GM12878 (cell line): ENCODE results near the gene MFSD6. TPM values are rescaled to one million over a fixed set of nuclear protein-coding genes. Genes with fewer than 3 reads are reported as not detected.

Source experiments
- ATAC-seq: fragments of 200-7000 bp; cut with Tn5 transposase; 3 replicates; pipeline ENCODE4 v1.9.1; 2020; ENCODE audit warnings: mild to moderate bottlenecking, moderate library complexity
- BruUV-seq: library from RNA; stranded (reverse); fragments of 400-500 nt; replicated peaks from 2 replicates; lab custom pipeline; 2021; lab: Mats Ljungman, UMichigan
- CTCF ChIA-PET: fragments of 300-600 bp; sonication (Branson Sonifier 250); formaldehyde crosslinking; extraction: SDS; loops from one replicate; lab custom pipeline; 2021; ENCODE audit warnings: inconsistent platforms; lab: Yijun Ruan, JAX
- POLR2A ChIA-PET: fragments of 350-600 bp; formaldehyde crosslinking; extraction: SDS; loops from one replicate; lab custom pipeline; 2021; ENCODE audit warnings: inconsistent platforms; lab: Charles Lee
- RAD21 ChIA-PET: fragments of 300-600 bp; sonication (Branson Sonifier 250); formaldehyde crosslinking; loops from one replicate; lab custom pipeline; 2023; ENCODE audit warnings: antibody characterized with exemption; ENCODE audit not compliant: unreplicated experiment; lab: Charles Lee
- SMC1A ChIA-PET: fragments of 300-600 bp; sonication (Branson Sonifier 250); formaldehyde crosslinking; loops from one replicate; lab custom pipeline; 2023; ENCODE audit not compliant: unreplicated experiment, uncharacterized antibody; lab: Charles Lee
- DNase-seq: peaks from one replicate; pipeline ENCODE4 v3.0.0-alpha.2; 2011; ENCODE audit warnings: low read depth, low spot score
- FAIRE-seq: peaks from 3 replicates; lab custom pipeline; 2011; peaks lifted over from hg19 to GRCh38; lab: Jason Lieb, UNC
- H2AFZ ChIP-seq: 2 replicates; pipeline ENCODE4 v1.6.0; 2011; ENCODE audit warnings: low read depth, low read length, control low read depth; ENCODE audit not compliant: control insufficient read depth
- H3K27ac ChIP-seq: 2 replicates; pipeline ENCODE4 v1.5.1; 2011; ENCODE audit warnings: control low read depth; ENCODE audit not compliant: control insufficient read depth, insufficient read depth
- H3K27me3 ChIP-seq, 2 experiments: replicated peaks in 1 of 2; 2 replicates each; pipeline versions ENCODE4 v1.6.0 to v1.6.1; 2011; ENCODE audit warnings: low read length in 1 of 2; ENCODE audit not compliant: control insufficient read depth in 2 of 2, insufficient read depth in 2 of 2
- H3K36me3 ChIP-seq, 2 experiments: 2 replicates each; pipeline ENCODE4 v1.5.1; 2011; ENCODE audit warnings: low read length in 1 of 2; ENCODE audit not compliant: control insufficient read depth in 2 of 2, insufficient read depth in 2 of 2
- H3K4me1 ChIP-seq: 2 replicates; pipeline ENCODE4 v1.6.1; 2011; ENCODE audit warnings: mild to moderate bottlenecking, low read length, moderate library complexity, mixed read lengths; ENCODE audit not compliant: control insufficient read depth, insufficient read depth
- H3K4me2 ChIP-seq: 2 replicates; pipeline ENCODE4 v1.6.0; 2011; ENCODE audit warnings: control low read depth; ENCODE audit not compliant: control insufficient read depth, insufficient read depth
- H3K4me3 ChIP-seq: fragments of 200-600 bp; sonication (generic); 2 replicates; pipeline ENCODE4 v1.5.1; 2016
- H3K79me2 ChIP-seq: 2 replicates; pipeline ENCODE4 v1.6.0; 2011; ENCODE audit warnings: low read length; ENCODE audit not compliant: control insufficient read depth, insufficient read depth
- H3K9ac ChIP-seq: 2 replicates; pipeline ENCODE4 v1.8.0; 2011; ENCODE audit warnings: low read length, control low read depth, mixed read lengths; ENCODE audit not compliant: control insufficient read depth, insufficient read depth
- H3K9me3 ChIP-seq: replicated peaks from 3 replicates; pipeline ENCODE4 v1.5.1; 2011; ENCODE audit warnings: mild to moderate bottlenecking, low read length; ENCODE audit not compliant: control insufficient read depth, insufficient read depth
- H4K20me1 ChIP-seq: 2 replicates; pipeline ENCODE4 v1.6.0; 2011; ENCODE audit not compliant: control insufficient read depth, insufficient read depth
- GATAD2B ChIP-seq: fragments of 450-650 bp; conservative IDR thresholded peaks from 2 replicates; pipeline ENCODE4 v1.6.1; 2017; ENCODE audit warnings: low read depth, mild to moderate bottlenecking, moderate library complexity
- IKZF2 ChIP-seq, 2 experiments: fragments of 450-650 bp; IDR thresholded peaks; 2 replicates each; pipeline ENCODE4 v1.6.1; 2017; ENCODE audit warnings: mild to moderate bottlenecking in 2 of 2, moderate library complexity in 2 of 2
- MTA3 ChIP-seq: IDR thresholded peaks from 2 replicates; pipeline ENCODE4 v1.6.1; 2012; ENCODE audit warnings: low read length, inconsistent platforms, borderline replicate concordance
- NRF1 ChIP-seq: conservative IDR thresholded peaks from 2 replicates; pipeline ENCODE4 v1.6.1; 2011; ENCODE audit warnings: mild to moderate bottlenecking, low read depth, low read length, improper control_type of control experiment
- PML ChIP-seq: IDR thresholded peaks from 2 replicates; pipeline ENCODE4 v1.6.1; 2012; ENCODE audit warnings: low read length, inconsistent platforms
- PRDM15 ChIP-seq: fragments of 450-650 bp; formaldehyde crosslinking; IDR thresholded peaks from 2 replicates; pipeline ENCODE4 v1.4.0; 2020; ENCODE audit warnings: mild to moderate bottlenecking, moderate library complexity
- SIN3A ChIP-seq: IDR thresholded peaks from 2 replicates; pipeline ENCODE4 v1.6.1; 2012; ENCODE audit warnings: low read depth, low read length, improper control_type of control experiment
- SPI1 ChIP-seq: IDR thresholded peaks from 2 replicates; pipeline ENCODE4 v1.6.1; 2011; ENCODE audit warnings: low read depth, mild to moderate bottlenecking, low read length, moderate library complexity, borderline replicate concordance; ENCODE audit not compliant: insufficient read depth
- USF2 ChIP-seq: IDR thresholded peaks from 2 replicates; pipeline ENCODE4 v1.6.1; 2011; ENCODE audit warnings: low read depth, low read length, improper control_type of control experiment, borderline replicate concordance
- ZBED1 ChIP-seq: IDR thresholded peaks from 2 replicates; pipeline ENCODE4 v1.6.1; 2016; ENCODE audit warnings: borderline replicate concordance
- ZNF384 ChIP-seq: IDR thresholded peaks from 2 replicates; pipeline ENCODE4 v1.6.1; 2012; ENCODE audit warnings: low read depth, mild to moderate bottlenecking, low read length, improper control_type of control experiment, borderline replicate concordance
- WGBS: methylation state at CpG from one replicate; pipeline ENCODE4 v1.1.6; 2016; ENCODE audit warnings: low lambda C conversion rate; ENCODE audit not compliant: insufficient replicate concordance, insufficient coverage; ENCODE audit errors: missing lambda C conversion rate; 5-methylcytosine and 5-hydroxymethylcytosine counted together
- in situ Hi-C: fragments of 300-500 bp; cut with MboI; formaldehyde crosslinking; loops from 9 replicates; pipeline ENCODE4 v1.14.3; 2018; ENCODE audit warnings: mixed read lengths
- intact Hi-C: fragments of 100-400 bp; cut with micrococcal nuclease; formaldehyde crosslinking; loops from one replicate; pipeline ENCODE4 v1.14.2; 2022; ENCODE audit not compliant: unreplicated experiment
- polyA plus RNA-seq, 11 experiments: library from polyadenylated mRNA; depleted of rRNA in 4 of 11; unstranded in 6 of 11; stranded (reverse) in 5 of 11; fragments of >200 nt; fragmentation: Nextera tagmentation in 4 of 11; fragmentation: Illumina TruSeq in 1 of 11; extraction: Ambion mirVana in 4 of 11; extraction: Trizol in 1 of 11; gene quantifications; 1 replicate in 1 of 11; 2 replicates in 10 of 11; pipeline versions ENCODE4 v1.2.1 to v1.2.3, GENCODE V29; 2011 to 2016; ENCODE audit warnings: inconsistent platforms in 2 of 11, missing spikeins in 2 of 11, low read depth in 1 of 11
- total RNA-seq, 4 experiments: library from RNA; depleted of rRNA in 3 of 4; stranded (reverse); fragments of >200 nt in 3 of 4; fragmentation: Illumina TruSeq in 1 of 4; extraction: Trizol in 1 of 4; gene quantifications; 2 replicates each; pipeline versions ENCODE4 v1.2.1 to v1.2.3, GENCODE V29; 2013 to 2021

MFSD6 gene
- total and polyA plus RNA-seq, 10 of the 15 experiments (the other 5 are each of a cell fraction or from before 2014, with no cell fraction given), result 6.7 to 42.6 (median 24.2) TPM

- CTCF ChIA-PET, result interaction anchor here (0.8 kb wide), 1 partner anchor 142 kb away, joined by 3 read pairs; no protein-coding TSS in a partner anchor
- no peak for ATAC-seq
- SMC1A ChIA-PET, result interaction anchor here (1.7 to 2.2 kb wide), 3 partner anchors 47 to 218 kb away, joined by 4 to 6 read pairs (median 6); no protein-coding TSS in a partner anchor
- in situ Hi-C loops (no loop called here), intact Hi-C loops (no loop called here)
- BruUV-seq, result no TSS peak
- no peak overlapping the region for H3K9ac ChIP-seq
- POLR2A ChIA-PET, result interaction anchor here (1.1 to 1.2 kb wide), 2 partner anchors 19 to 53 kb away, joined by 3 read pairs; no protein-coding TSS in a partner anchor
- no peak overlapping the region for H3K4me3 ChIP-seq
- H4K20me1 ChIP-seq, result no peaks in the 10 kb centered on the region
- H3K9me3 ChIP-seq, result no peaks in the 10 kb centered on the region; the same call in 2 of the 3 replicates
- peaks cover 30% of the 10 kb centered on the region for H3K79me2 ChIP-seq
- DNase-seq, result no peak
- FAIRE-seq, result no peak
- RAD21 ChIA-PET, result interaction anchor here (1.3 to 2.8 kb wide), 2 partner anchors 15 to 39 kb away, joined by 3 to 5 read pairs; no protein-coding TSS in a partner anchor
- no peak overlapping the region for H3K4me2 ChIP-seq
- no peak overlapping the region for H3K27ac ChIP-seq
- no peaks in the 10 kb centered on the region; a peak in 1 of 4 replicates for H3K36me3 ChIP-seq
- 100% methylated on average over 1 of the region's 1 CpG for WGBS
- H2AFZ ChIP-seq, result no peak overlapping the region
- H3K27me3 ChIP-seq, result no peaks in the 10 kb centered on the region
- TF ChIP-seq GATAD2B (no peak), ZNF384 (no peak), SIN3A (no peak)
- TF ChIP-seq, all 136 proteins: peak for 0
- peaks cover 36% of the 10 kb centered on the region for H3K4me1 ChIP-seq
Measured at GRCh38 chr2:190462611-190463010, 54.5 kb downstream of the MFSD6 start.

- peaks cover 43% of the 10 kb centered on the region for H3K79me2 ChIP-seq
- peak; percentile 50 for ATAC-seq
- H3K36me3 ChIP-seq, result no peaks in the 10 kb centered on the region; a peak in 1 of 4 replicates
- peak overlapping the region; percentile 16; the same call in 1 of the 2 replicates for H3K4me3 ChIP-seq
- RAD21 ChIA-PET, result no interaction called here
- intact Hi-C loops (no loop called here), in situ Hi-C loops (no loop called here)
- BruUV-seq, result no TSS peak
- H3K9ac ChIP-seq, result peak overlapping the region; percentile 30; the same call in 1 of the 2 replicates
- no peaks in the 10 kb centered on the region for H4K20me1 ChIP-seq
- H3K27ac ChIP-seq, result peak overlapping the region; percentile 82
- no peak for FAIRE-seq
- no peaks in the 10 kb centered on the region; the same call in 2 of the 3 replicates for H3K9me3 ChIP-seq
- POLR2A ChIA-PET, result no interaction called here
- SMC1A ChIA-PET, result no interaction called here
- WGBS, result 0% methylated on average over 2 of the region's 2 CpGs
- H2AFZ ChIP-seq, result no peak overlapping the region
- DNase-seq, result no peak
- H3K27me3 ChIP-seq, result no peaks in the 10 kb centered on the region
- peaks cover 59% of the 10 kb centered on the region for H3K4me1 ChIP-seq
- H3K4me2 ChIP-seq, result peak overlapping the region; percentile 90
- CTCF ChIA-PET, result no interaction called here
- TF ChIP-seq NRF1, result no peak
- TF ChIP-seq PML, result 0 out of 2 replicates have a peak, but pooled peaks have one; percentile 35
- TF ChIP-seq MTA3, result 0 out of 2 replicates have a peak, but pooled peaks have one; percentile 54
- no peak for TF ChIP-seq PRDM15 (CRISPR knock-in tag)
- no peak for TF ChIP-seq USF2
- no peak for TF ChIP-seq ZBED1
- peak; percentile 58 for TF ChIP-seq SPI1
- TF ChIP-seq IKZF2 (IDR thresholded peaks at IDR 0.05), result no peak
Measured at GRCh38 chr2:190465060-190465459, 56.9 kb downstream of the MFSD6 start.
